Esophagus muscularis mucosa (tissue), 3 donors: ENCODE data around the gene PRPF31.

ENCODE experiments used
- EP300 ChIP-seq: sonication (generic); formaldehyde crosslinking; IDR thresholded peaks from one replicate; pipeline ENCODE4 v1.6.1; 2017; ENCODE audit warnings: antibody characterized with exemption
- TF ChIP-seq, protein P1 (sequence below), 3 experiments: fragments of 200-600 bp in 2 of 3; fragments of 450-650 bp in 1 of 3; sonication (generic) in 2 of 3; IDR thresholded peaks; one replicate each; pipeline ENCODE4 v1.5.1; 2017 to 2019; ENCODE audit warnings: antibody characterized with exemption in 3 of 3, mild to moderate bottlenecking in 2 of 3, moderate library complexity in 1 of 3

DNA sequence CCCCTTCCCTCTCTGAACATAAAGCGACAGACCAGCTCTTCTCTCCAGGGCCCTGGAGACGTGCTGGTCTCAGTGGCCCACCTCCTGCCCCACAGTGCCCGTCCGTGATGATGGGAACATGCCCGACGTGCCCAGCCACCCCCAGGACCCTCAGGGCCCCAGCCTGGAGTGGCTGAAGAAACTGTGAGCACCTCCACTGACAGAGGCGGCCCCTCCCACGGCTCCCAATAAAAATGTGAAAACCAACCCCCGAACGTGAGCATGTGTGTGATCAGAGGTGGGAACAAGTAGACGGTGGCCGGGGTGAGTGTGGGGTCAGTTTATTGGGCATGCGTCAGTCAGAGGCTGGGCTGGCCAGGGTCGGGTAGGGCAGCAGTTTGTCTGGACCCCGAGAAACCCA is 8.8 kb upstream of the PRPF31 start:
- TF ChIP-seq, protein P1, sequence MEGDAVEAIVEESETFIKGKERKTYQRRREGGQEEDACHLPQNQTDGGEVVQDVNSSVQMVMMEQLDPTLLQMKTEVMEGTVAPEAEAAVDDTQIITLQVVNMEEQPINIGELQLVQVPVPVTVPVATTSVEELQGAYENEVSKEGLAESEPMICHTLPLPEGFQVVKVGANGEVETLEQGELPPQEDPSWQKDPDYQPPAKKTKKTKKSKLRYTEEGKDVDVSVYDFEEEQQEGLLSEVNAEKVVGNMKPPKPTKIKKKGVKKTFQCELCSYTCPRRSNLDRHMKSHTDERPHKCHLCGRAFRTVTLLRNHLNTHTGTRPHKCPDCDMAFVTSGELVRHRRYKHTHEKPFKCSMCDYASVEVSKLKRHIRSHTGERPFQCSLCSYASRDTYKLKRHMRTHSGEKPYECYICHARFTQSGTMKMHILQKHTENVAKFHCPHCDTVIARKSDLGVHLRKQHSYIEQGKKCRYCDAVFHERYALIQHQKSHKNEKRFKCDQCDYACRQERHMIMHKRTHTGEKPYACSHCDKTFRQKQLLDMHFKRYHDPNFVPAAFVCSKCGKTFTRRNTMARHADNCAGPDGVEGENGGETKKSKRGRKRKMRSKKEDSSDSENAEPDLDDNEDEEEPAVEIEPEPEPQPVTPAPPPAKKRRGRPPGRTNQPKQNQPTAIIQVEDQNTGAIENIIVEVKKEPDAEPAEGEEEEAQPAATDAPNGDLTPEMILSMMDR (IDR thresholded peaks at IDR 0.05): no peak
- no peak for TF ChIP-seq EP300
